CD4-positive, alpha-beta T cell treated with Interleukin-17A for 1 hour (primary cell): ENCODE results near the gene CYFIP2.

Experiments used
- DNase-seq: peaks from one replicate; pipeline ENCODE4 v3.0.0-alpha.2; 2020

The CYFIP2 gene

DNA sequence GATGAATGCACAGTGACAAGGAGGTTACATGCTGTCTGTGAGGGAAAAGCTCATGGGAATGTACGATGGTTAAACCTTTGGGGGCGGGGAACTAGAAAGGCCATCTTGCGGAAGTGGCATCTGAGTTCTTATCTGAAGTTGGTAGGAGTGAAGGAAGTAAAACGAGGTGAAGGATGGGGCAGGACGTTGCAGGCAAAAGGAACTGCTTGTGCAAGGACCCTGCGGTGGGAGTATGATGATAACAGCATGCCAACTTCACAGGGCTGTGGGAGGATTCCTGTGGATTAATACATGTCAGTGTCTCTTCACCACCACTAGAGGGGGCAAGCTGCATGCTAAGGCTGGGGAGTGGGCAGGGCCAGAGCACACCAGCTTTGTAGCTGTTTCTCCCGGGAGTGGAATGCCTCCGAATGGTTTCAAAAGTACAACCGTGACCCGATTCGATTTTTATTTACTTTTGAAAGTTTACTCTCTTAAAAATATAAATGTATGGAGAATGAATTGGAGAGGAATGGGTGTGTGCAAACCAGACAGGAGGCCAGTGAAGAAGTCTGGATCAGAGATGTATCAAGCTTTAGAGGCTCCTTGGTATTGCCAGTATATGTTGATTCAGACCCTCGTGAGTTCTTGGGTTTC is 62.5 kb downstream of the CYFIP2 start:
- peak; percentile 77 for DNase-seq

DNA sequence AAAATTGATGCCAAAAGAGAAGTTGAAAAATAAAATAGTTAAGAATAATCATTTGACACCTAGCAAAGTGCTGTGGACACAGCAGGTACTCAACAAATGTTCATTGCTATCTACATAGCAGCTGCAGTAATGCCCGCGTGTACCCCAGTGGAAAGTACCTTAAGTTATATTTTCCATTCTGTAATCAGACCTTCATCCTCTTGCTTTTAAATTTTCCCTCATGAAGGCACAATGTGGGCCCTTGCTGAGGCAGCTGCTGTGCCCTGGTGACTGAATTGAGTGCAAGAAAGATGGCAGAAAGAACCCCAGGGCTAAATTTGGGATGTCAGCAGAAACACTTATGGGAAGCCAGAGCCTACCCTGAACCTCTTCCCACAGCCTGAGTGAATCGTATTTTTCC is 65.9 kb downstream of the CYFIP2 start:
- DNase-seq: no peak

DNA sequence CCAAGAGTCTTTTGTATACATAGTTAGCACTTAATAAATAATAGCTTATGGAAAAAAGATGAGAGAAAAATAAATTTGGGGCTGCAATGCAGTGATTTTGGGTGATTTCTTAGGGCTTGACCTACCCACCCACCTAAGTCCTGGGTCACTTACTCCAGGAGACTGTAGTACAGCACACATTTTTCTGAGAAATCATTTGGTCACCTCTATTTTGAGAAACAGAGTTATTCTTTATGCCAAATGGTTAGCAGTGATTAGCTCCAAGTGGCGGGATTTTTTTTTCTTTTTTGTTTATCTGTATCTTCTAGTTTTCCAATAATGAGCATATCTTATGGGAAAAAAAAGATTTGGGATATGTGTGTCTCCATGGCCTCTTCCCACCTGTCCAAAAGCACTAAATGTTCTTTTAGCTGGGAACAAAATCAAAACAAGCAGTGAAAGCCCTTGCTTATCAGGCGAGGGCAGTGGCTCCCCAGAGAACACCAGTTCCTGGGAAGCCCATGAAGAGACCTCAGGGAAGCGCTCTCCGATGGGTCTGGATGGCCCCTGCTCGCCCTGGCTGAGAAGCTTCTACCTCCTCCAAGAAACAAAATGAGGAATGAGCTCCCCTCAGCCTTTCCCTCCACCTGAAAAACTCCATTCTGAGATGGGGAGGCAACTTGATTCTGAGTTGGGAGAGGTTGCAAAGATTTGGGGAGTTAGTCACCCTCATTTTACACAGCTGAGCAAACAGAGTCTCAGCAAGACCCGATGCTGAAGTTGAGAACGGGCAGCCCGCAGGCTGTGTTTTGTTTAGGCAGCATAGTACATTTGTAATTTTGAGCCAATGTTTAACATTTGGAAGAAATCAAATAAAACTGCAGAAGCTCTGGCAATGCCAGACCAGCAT is 69.9 kb downstream of the CYFIP2 start:
- no peak for DNase-seq

DNA sequence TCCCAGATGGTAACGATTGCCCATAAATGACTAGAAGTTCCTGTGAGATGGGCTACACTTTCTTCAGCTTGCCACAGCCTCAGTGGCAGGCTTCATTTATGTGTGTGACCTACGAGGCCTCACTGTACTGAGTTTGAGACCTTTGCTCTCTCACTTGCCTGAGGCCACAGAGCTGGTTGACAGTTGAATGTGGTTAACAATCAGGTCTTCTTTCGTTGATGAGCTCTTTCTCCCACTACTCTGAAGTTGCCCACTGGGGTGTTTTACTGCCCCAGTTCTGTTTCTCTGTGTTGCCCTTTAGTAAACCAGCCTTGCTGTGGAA is 70.5 kb downstream of the CYFIP2 start:
- DNase-seq: no peak

DNA sequence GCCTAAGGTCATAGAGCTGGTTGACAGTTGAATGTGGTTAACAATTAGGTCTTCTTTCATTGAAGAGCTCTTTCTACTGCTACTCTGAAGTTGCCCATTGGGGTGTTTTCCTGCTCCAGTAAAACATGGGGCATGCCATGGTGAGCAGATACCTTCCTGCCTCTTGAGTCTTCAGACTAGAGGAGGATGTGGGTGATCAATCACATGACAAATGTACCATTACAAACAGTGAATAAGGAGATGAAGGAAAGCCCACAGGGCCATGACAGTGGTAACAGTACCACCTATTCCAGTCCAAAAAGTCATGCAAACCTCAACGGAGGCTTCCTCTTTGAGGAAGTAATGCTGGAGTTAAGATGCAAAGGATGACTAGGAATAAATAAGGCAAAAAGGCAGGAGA is 73.5 kb downstream of the CYFIP2 start:
- no peak for DNase-seq

DNA sequence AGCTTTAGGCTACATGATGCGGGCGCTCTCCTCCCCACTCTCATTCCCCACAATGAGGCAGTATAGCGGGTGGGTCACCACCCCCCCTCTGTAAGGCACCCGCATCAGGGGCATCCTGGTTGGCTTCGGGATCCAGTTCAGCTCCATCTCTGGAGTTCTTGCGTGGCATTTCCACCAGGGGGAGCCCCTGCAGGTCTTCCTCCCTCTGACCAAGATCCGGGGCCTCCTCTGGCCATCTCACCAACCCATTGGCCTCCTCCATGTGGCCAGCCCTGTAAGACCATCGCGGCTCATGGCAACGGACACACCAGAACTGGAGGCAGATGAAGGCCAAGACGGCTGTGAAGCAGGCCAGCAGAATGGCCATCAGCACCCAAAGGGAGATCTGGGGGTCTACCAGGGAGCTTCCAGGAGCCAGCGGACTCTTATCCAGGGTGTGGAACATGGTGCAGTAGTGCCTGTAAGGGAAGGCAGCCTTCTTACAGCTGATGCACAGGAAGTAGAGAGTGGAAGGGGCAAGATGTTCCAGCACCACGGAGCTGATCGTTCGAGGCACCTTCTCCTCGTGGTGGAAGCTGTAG is 77.0 kb downstream of the CYFIP2 start:
- peak; percentile 30 for DNase-seq

DNA sequence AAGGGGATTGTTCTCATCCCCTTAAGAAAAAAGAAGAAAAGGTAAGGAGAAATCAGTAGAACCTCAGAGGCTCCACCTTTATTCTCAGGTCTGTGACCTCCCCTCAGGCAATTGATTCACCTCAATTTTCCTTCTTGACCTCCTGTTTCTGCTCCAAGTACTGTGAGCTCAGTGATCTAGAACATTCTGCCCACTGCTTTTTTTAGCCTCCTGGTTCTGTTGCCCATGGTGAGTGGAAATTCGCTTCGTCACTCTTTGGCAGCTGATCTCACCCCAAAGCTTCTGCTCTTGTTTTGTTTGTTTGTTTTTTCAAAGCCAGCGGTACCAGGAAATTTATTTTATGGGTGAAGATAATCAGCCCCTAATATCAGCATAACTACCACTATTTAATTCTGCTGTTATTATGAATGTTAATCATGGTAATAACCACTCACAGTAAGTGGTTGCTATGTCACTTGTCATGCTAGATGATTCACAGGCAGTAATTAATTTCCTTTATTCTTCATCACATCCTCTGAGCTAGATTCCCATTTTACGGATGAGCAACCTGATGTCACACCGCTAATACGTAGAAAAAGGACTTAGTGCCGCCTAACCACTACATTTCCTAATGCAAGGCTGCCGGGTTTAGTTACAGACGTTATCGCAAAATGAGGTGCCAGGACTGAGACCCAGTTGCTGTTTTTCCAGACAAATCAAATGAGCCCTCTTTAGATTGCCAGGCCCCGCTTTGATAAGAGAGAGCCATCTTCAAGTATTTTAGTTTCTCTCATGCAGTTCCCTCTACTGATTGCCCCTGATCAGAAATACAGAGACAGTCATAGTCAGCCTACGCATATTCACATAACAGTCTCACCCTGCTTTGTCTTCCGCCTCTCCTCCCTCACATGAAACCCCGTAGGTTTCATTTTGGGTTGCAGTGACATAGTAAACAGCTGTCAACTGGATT is 78.2 kb downstream of the CYFIP2 start:
- DNase-seq: peak; percentile 32

DNA sequence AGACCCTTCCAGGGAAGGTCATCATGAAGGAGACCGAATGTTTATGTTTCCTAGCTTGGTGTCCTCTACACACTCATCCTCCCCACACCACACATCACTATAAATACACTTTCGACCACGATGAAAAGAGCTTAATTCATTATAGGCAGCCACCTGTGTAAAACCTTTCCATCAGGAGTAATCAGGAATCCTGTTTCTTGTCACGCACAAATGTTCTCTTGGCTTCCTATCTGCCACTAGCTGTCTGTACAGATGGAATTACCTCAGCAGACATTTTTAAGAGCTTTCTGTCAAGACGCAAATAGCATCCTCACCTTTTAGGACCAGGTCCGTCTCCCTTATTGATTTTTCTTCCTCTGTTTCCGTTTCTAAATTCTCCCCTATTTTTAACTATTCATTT is 79.1 kb downstream of the CYFIP2 start:
- DNase-seq: no peak

DNA sequence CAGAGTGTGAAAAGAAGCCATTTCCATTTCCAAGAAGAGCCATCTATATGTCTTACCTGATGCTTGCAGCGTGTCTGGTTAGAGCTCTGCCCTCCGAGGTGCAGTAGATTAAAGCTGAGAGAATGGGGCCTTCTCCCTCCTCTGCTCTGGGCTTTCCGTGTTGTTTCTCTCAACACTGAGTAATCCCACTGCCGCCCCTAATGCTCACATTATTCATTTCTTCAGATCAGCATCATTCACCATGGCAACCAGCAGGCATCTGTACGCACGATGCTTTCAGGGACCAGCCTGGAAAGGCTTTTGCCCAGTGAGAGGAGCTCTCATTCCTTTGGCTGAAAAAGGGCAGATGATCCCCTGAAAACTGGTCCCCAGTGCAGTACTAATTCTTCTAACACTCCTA is 79.6 kb downstream of the CYFIP2 start:
- no peak for DNase-seq

DNA sequence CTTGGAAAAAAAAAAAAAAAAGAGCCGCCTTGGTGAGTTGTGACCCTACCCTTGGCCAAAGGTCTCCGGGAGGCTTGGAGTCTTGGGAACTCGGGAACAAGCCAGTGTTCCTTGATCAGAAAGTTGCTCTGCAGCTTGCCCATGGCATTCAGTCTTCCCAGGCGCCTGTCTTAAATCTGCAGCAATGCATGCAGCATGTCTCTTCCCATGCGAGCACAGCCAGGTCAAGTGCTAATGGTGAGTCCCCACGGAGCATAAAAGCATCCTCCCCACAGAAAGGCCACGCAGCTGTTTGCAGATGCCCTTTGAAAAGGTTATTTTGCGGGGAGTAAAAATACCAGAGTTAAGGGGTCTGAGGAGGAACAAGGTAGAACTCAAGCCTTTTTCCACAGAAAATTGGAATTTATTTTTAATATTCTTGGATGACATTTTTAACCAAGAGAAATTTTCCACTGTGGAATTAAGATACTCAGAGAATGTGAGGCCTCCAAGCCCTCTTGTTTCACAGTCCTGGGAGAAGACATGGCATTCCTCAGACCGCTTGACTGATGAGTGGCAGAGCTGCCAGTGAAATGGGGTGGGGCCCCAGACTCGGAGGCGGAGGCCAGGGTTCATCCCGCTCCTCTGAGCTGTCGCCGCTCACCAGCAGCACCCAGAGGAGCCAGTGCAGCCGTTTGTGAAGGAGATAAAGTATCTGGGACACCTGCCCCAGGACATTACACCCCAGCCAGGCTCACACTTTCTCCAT is 81.6 kb downstream of the CYFIP2 start:
- no peak for DNase-seq

DNA sequence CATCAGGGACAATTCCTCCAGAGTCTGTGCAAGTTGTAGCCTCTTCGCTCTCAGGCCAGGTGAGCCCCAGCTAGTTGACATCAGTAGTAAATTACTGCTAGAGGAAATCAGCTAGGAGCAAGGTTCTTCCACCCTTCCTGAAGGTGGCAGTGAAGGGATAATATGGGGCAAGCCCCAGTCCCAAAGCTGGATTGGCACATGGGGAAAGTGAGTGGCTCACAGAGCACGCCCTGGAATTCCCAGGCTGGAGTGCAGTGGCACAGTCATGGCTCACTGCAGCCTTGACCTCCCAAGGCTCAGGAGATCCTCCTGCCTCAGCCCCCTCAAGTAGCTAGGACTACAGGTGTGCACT is 82.1 kb downstream of the CYFIP2 start:
- no peak for DNase-seq

DNA sequence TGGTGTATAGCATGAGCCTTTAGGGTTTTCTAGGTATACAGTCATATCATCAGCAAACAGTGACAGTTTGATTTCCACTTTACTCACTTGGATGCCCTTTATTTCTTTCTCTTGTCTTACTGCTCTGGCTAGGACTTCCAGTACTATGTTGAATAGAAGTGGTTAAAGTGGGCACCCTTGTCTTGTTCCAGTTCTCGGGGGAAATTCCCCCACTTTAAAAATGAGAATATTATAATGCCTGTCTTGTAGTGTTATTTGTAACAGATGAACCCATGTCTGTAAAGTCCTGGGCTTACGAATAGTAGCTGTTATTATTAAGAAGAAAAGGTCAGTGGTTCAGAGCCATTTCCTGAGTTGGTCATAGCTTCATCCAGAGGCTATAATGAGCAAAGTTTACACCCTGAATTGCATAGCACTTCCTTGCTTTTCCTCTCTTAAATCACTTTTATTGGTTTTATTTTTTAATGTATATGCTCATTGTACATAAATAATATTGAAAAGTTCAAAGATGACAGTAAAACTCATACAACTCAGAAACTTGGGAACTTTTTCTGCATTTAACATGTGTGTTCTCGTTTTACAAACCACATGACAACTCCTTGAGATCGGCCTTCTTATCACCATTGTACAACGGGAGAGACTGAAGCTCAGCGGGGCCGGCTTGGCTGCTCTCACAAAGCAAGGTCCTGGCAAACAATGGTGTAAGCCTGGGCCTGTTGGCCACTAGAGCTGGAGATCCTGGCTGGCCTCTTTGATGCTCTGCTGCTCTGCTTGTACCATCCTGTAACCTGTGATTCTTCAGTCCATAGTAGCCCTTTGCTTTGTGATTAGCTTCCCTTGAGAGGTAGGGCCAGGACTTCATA is 85.2 kb downstream of the CYFIP2 start:
- no peak for DNase-seq

DNA sequence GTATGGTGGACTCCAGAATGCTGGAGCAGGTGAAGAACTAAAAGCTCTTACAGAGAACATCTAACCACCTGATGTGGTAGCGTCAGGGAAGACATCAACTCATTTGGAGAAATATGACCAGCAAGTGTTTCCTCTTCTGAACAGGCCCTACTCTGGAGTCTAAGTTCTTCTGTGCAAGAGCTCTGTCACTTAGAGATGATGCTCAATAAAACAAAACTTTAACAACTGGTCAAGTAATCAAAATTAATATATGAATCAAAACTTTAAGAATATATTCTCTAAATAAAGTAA is 85.8 kb downstream of the CYFIP2 start:
- no peak for DNase-seq

DNA sequence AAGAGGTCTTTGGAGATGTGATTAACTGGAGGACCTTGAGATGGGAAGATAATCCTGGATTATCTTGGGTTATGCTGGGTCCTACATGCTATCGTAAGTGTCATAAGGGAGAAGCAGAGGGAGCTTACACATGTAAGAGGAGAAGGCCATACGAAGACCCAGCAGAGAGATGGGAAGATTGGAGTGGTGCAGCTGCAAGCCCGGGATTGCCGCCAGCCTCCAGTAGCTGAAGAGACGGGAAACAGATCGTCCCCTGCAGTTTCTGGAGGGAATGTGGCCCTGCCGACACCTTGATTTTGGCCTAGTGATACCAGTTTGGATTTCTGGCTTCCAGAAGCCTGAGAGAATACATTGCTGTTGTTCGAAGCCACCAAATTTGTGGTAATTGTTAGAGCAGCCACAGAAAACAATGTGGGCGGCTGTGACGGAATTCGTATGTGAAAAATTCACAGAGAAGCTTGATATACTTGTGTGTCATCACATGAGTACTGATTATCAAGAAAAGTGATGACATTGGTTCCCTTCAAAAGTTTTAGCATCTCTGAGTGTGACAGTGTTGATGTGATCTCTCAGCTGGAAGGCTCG is 86.9 kb downstream of the CYFIP2 start:
- DNase-seq: no peak

DNA sequence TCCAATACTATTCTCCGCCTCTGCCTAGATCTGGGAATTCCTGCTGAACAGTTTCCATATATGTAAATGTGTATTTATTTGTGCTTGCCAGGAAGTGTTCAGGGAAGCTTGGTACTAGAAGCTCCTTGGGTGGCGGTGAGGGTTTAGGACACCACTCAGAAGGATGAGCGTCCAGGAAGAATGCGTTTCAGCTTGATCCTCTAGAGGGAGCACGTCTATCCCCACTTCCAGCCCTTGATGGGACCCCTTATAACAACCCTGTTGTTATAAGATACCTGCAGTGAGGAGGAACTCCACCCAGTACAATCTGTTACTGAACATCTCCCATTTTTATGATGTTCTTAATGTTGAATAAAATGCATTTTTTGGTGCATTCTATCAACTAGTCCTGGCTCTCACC is 88.9 kb downstream of the CYFIP2 start:
- no peak for DNase-seq

DNA sequence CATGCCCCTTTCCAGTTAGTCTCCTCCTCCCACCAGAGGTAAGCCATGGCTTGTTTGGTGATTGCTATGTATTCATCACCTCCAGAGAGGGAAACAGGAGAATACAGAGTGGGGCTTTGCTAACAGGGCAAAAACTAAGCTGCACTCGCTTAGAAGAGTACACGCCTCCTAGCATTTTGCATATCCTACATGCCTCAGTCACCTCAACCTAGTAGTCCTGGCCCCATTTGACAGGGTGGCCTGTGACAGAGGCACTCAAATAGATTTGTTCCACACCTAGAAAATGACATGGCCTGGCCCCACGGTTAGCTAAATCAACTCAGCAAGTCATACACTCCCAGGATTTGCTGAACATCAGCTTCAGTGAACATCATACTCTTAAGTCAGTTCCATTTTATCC is 90.7 kb downstream of the CYFIP2 start:
- no peak for DNase-seq

DNA sequence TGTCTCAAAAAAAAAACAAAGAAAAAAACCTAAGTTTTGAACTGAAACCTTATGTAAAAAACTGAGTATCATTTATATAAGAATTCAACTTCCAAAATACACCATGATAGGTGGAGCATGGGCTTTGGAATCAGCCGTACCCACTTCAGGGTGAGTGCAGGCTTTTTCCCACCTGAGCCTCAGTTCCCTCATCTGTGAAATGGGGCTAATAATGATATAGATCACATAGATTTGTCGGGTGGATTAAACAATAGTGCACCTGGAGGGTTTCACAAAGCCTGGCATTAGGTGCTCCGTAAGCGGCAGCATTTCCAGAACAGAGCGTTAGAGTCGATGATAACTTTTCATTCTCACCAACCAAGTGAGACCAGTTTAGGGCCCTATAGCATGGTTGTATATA is 91.9 kb downstream of the CYFIP2 start:
- no peak for DNase-seq

DNA sequence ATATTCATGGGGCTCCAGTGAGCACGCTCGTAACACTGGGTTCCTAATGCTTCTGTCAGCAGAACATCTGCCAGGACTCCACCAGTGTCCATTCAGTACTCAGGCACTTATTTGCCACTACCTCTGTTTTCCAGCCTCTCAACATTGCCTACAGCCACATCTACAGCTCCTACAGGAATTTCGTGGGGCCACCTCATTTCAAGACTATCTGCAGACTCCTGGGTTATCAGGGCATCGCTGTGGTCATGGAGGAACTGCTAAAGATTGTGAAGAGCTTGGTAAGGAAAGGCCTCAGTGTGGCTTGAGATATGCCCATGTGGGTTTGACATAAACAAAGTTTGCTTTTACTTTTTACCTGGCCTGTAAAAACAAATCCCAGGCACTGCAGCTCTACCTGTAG is 92.9 kb downstream of the CYFIP2 start:
- no peak for DNase-seq

DNA sequence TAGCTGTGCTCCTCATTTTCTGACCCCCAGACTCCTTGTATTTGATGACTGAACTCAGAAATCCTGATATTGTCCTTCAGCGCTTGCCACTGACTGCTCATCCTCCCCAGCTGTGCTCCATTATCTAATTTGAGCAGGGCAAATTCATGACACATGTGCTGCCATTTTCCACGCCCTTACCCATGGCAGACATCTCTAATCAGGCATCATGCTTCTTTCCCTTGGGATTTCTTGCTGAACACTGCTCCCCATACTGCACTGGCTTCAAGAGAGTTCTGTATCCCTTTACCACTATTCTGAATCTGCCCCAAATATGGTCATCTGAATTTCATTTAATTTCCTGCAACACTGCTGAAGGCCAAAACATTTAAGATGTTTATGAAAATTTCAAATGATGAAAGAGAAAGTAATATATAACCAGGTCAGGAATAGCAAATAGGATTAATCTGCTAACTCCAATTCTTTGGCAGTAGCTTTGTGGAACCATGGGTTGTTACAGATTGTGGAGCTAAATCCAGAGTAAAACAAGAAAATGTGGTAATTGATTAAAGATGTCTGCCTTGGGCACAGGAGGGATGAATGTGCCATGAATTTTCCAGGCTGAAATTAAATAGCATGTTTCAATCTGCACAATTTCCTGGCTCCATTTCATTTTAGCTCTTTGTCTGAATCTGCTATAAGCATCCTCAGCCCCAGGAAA is 93.6 kb downstream of the CYFIP2 start:
- no peak for DNase-seq

DNA sequence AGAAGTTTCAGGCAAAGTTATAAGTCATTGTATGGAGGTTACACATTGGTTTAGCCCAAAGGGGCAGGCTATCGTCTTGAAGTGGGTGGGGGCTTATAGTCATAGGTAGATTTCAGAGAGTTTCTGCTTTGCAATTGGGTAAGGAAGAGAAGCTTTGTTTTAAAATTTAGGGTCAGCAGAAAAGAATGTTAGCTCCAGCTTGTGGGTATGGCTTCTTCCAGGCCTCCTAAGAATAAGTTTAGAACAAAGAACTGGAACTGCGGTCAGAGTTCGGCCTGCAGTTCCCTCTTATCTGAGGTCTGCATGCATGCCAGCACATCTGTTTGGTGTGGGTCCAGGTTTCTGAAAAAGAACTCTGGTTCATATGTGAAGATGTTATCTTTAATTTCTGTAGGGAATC is 96.1 kb downstream of the CYFIP2 start:
- no peak for DNase-seq

DNA sequence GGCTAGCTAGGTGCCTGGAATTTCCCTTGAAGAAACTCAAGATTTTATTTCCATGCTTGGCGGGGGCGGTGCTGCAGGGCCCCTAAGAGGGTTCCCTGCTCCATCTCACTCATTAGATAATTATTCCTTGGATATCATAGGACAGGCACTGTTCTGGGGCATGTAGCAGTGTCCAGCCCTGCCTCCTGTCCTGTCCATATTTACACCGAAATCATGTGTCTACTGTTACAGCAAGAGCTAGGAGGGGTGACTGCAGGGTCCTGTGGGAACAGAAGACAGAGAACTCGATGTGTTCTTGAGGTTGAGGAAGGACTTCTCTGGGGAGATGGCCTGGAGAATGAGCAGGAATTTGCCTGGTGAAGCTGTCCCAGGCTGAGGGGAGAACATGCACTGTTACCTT is 96.6 kb downstream of the CYFIP2 start:
- DNase-seq: no peak
